Testis (tissue), 3 donors: Measurements from ENCODE around the gene ESAM. TPM values are rescaled to one million over a fixed set of nuclear protein-coding genes. Genes with fewer than 3 reads are reported as not detected.
"Not testable (repeated sequence)": the region's sequence is repeated elsewhere in the genome, so short reads cannot be mapped to it uniquely, and the experiment has no call there.

Experiments used
- DNase-seq: peaks from one replicate; pipeline ENCODE4 v3.0.0-alpha.2; 2019
- H3K27ac ChIP-seq, 2 donors: fragments of 200-600 bp; sonication (generic); one replicate each; pipeline ENCODE4 v1.5.1; 2019
- H3K27me3 ChIP-seq: fragments of 200-600 bp; sonication (generic); one replicate; pipeline ENCODE4 v1.5.1; 2019
- H3K36me3 ChIP-seq: fragments of 200-600 bp; sonication (generic); one replicate; pipeline ENCODE4 v1.5.1; 2017; ENCODE audit warnings: low read depth; ENCODE audit errors: missing control alignments
- H3K4me1 ChIP-seq: fragments of 200-600 bp; sonication (generic); one replicate; pipeline ENCODE4 v1.5.1; 2019
- H3K4me3 ChIP-seq, 2 donors: fragments of 200-600 bp; sonication (generic); one replicate each; pipeline ENCODE4 v1.5.1; 2017 to 2019
- H3K9me3 ChIP-seq: fragments of 200-600 bp; sonication (generic); one replicate; pipeline ENCODE4 v1.5.1; 2017
- POLR2A ChIP-seq: fragments of 450-650 bp; IDR thresholded peaks from one replicate; pipeline ENCODE4 v1.6.1; 2017; ENCODE audit warnings: antibody characterized with exemption, mild to moderate bottlenecking, moderate library complexity
- WGBS, 2 donors: methylation state at CpG; one replicate each; pipeline ENCODE4 v1.1.5; 2018; 5-methylcytosine and 5-hydroxymethylcytosine counted together
- intact Hi-C: fragments of 100-400 bp; cut with DNase I; formaldehyde crosslinking; loops from one replicate; pipeline ENCODE4 v1.15.1; 2023; ENCODE audit warnings: low total_unique reads
- polyA plus RNA-seq: library from polyadenylated mRNA; stranded (reverse); fragments of 350-450 nt; fragmentation: Illumina TruSeq; extraction: RNeasy Lipid Tissue Mini Kit (QIAGEN cat#74804); gene quantifications from one replicate; pipeline ENCODE4 v1.2.3, GENCODE V29; 2014; ENCODE audit warnings: low read depth, low replicate concordance; ENCODE audit not compliant: insufficient read depth
- total RNA-seq, 2 donors: library from RNA; depleted of rRNA; stranded (reverse); fragments of >200 nt; gene quantifications; one replicate each; pipeline ENCODE4 v1.2.3, GENCODE V29; 2016
- TF ChIP-seq, protein P1 (sequence below), 3 experiments: fragments of 450-650 bp in 2 of 3; fragments of 200-600 bp in 1 of 3; sonication (generic) in 1 of 3; IDR thresholded peaks; one replicate each; pipeline ENCODE4 v1.5.1; 2016 to 2019; ENCODE audit warnings: antibody characterized with exemption in 3 of 3, mild to moderate bottlenecking in 2 of 3, moderate library complexity in 1 of 3

ESAM gene
- total and polyA plus RNA-seq, 3 donors from 2014 or later: 6.0 to 15.8 (median 10.6) TPM

GRCh38 chr11:124778281-124778680, 16.2 kb upstream of the ESAM start:
- 84 to 89% methylated on average over 2 of the region's 2 CpGs for WGBS, 2 donors
- Histone ChIP-seq H3K27ac (no peak overlapping the region), H3K4me1 (no peaks in the 10 kb centered on the region), H3K27me3 (no peaks in the 10 kb centered on the region), H3K4me3 (no peak overlapping the region), H3K9me3 (no peaks in the 10 kb centered on the region), H3K36me3 (no peaks in the 10 kb centered on the region)
- TF ChIP-seq POLR2A: no peak
- TF ChIP-seq, protein P1, sequence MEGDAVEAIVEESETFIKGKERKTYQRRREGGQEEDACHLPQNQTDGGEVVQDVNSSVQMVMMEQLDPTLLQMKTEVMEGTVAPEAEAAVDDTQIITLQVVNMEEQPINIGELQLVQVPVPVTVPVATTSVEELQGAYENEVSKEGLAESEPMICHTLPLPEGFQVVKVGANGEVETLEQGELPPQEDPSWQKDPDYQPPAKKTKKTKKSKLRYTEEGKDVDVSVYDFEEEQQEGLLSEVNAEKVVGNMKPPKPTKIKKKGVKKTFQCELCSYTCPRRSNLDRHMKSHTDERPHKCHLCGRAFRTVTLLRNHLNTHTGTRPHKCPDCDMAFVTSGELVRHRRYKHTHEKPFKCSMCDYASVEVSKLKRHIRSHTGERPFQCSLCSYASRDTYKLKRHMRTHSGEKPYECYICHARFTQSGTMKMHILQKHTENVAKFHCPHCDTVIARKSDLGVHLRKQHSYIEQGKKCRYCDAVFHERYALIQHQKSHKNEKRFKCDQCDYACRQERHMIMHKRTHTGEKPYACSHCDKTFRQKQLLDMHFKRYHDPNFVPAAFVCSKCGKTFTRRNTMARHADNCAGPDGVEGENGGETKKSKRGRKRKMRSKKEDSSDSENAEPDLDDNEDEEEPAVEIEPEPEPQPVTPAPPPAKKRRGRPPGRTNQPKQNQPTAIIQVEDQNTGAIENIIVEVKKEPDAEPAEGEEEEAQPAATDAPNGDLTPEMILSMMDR (IDR thresholded peaks at IDR 0.05): no peak
- intact Hi-C loops: no loop called here
- DNase-seq: no peak

GRCh38 chr11:124776865-124777645, 15.0 kb upstream of the ESAM start:
- Histone ChIP-seq H3K27me3 (no peaks in the 10 kb centered on the region), H3K27ac (no peak overlapping the region), H3K36me3 (no peaks in the 10 kb centered on the region), H3K4me1 (no peaks in the 10 kb centered on the region), H3K4me3 (no peak overlapping the region), H3K9me3 (no peaks in the 10 kb centered on the region)
- WGBS, 2 donors: 90 to 93% methylated on average over 7 of the region's 7 CpGs
- intact Hi-C loops: no loop called here
- TF ChIP-seq, protein P1 (IDR thresholded peaks at IDR 0.05): no peak
- TF ChIP-seq POLR2A: no peak
- DNase-seq: no peak

DNA sequence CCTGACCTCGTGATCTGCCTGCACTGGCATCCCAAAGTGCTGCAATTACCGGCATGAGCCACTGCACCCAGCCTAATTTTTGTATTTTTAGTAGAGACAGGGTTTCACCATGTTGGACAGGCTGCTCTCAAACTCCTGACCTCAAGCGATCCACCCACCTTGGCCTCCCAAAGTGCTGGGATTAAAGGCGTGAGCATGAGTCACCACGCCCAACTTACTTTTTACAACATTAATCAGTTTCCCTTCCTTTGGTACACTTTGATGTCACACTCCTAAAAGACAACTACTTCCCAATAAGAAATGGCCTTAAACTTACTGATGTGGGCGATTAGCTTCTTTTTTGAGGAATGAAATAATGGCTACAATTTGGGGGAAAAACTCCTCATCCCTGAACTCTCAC, 8.9 kb upstream of the ESAM start:
- H3K4me1 ChIP-seq, H3K27ac ChIP-seq, intact Hi-C loops, DNase-seq, H3K27me3 ChIP-seq, H3K4me3 ChIP-seq, H3K36me3 ChIP-seq, H3K9me3 ChIP-seq: not testable (repeated sequence)
- 94 to 100% methylated on average over 6 of the region's 6 CpGs for WGBS, 2 donors

- Histone ChIP-seq H3K27ac (no peak overlapping the region), H3K27me3 (no peaks in the 10 kb centered on the region), H3K4me3 (no peak overlapping the region), H3K36me3 (no peaks in the 10 kb centered on the region), H3K4me1 (no peaks in the 10 kb centered on the region), H3K9me3 (no peaks in the 10 kb centered on the region)
- intact Hi-C loops: loop anchor here (10.0 kb wide), 2 partner anchors 65 to 95 kb away; partner anchors contain the start of genes SIAE and SPA17
- no peak for DNase-seq
- 95 to 98% methylated on average over 8 of the region's 8 CpGs for WGBS, 2 donors
- TF ChIP-seq POLR2A: no peak
- TF ChIP-seq, protein P1 (IDR thresholded peaks at IDR 0.05): no peak
These were observed 8.0 kb upstream of the ESAM start for GRCh38 chr11:124769806-124770774.

DNA sequence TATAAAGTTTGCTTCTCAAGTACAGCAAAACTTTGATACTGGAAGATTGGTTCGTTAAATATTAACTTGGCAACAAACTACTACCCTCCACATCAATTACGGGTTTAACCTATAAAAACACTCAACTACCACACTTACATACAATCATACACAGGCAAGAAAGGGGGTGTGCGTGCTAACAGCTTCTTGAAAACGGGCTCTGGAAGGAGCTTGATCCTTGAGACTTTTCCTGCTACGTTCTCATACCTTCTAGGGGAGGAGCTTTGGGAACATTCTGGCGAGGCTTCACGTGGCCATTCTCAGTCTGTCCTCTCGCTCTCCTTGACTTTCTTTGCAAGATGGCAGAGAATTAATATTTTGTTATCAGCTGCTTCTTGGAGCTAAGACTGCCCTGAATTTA, 6.8 kb upstream of the ESAM start:
- WGBS, 2 donors: 88 to 89% methylated on average over 8 of the region's 8 CpGs
- TF ChIP-seq, protein P1 (IDR thresholded peaks at IDR 0.05): no peak
- no peak for TF ChIP-seq POLR2A
- no peak for DNase-seq
- H3K4me1 ChIP-seq: no peaks in the 10 kb centered on the region
- no peak overlapping the region for H3K4me3 ChIP-seq
- H3K9me3 ChIP-seq: no peaks in the 10 kb centered on the region
- no peak overlapping the region for H3K27ac ChIP-seq
- intact Hi-C loops: loop anchor here (10.0 kb wide), 2 partner anchors 66 to 94 kb away; partner anchors contain the start of genes SIAE and SPA17
- H3K36me3 ChIP-seq: no peaks in the 10 kb centered on the region
- no peaks in the 10 kb centered on the region for H3K27me3 ChIP-seq
